Ovary (tissue), 3 donors: Measurements from ENCODE around the gene DCLK3.

Source experiments
- CTCF ChIP-seq, 3 donors: fragments of 450-650 bp in 2 of 3; fragments of 200-600 bp in 1 of 3; IDR thresholded peaks; one replicate each; pipeline versions ENCODE4 v1.5.1 to v1.8.0; 2016 to 2022; ENCODE audit warnings: antibody characterized with exemption in 3 of 3, mild to moderate bottlenecking in 1 of 3
- EP300 ChIP-seq: sonication (generic); formaldehyde crosslinking; IDR thresholded peaks from one replicate; pipeline ENCODE4 v1.6.1; 2017; ENCODE audit warnings: antibody characterized with exemption
- POLR2A ChIP-seq: fragments of 450-650 bp; IDR thresholded peaks from one replicate; pipeline ENCODE4 v1.6.1; 2017; ENCODE audit warnings: antibody characterized with exemption, mild to moderate bottlenecking, moderate library complexity
- donor health status: DM: no; HTN: no; CAD: no.

- TF ChIP-seq CTCF (IDR thresholded peaks at IDR 0.05) (no peak), EP300 (no peak), POLR2A (no peak)
These were observed 7.6 kb upstream of the DCLK3 start for GRCh38 chr3:36771931-36772330.
